Cardiac muscle cell (in vitro differentiated cells and primary cell): ENCODE measurements around the gene VOPP1. TPM values are rescaled to one million over a fixed set of nuclear protein-coding genes. Genes with fewer than 3 reads are reported as not detected.

Experiments used
- DNase-seq, 2 donors: peaks; one replicate each; pipeline versions ENCODE4 v3.0.0 to v3.0.0-alpha.2; 2010 to 2017; ENCODE audit warnings: low read depth in 1 of 2, low spot score in 1 of 2
- H3K27ac ChIP-seq: fragments of 200-600 bp; sonication (generic); 2 replicates; pipeline ENCODE4 v1.5.1; 2016
- H3K27me3 ChIP-seq: fragments of 200-600 bp; sonication (generic); 2 replicates; pipeline ENCODE4 v1.6.0; 2016; ENCODE audit warnings: control low read depth
- H3K36me3 ChIP-seq: fragments of 200-600 bp; sonication (generic); 2 replicates; pipeline ENCODE4 v1.5.1; 2016; ENCODE audit warnings: control low read depth
- H3K4me1 ChIP-seq: fragments of 200-600 bp; sonication (generic); 2 replicates; pipeline ENCODE4 v1.8.1; 2017; ENCODE audit warnings: low read depth, mild to moderate bottlenecking, mixed run types
- H3K4me3 ChIP-seq: fragments of 200-600 bp; sonication (generic); 2 replicates; pipeline ENCODE4 v1.5.1; 2016; ENCODE audit warnings: mild to moderate bottlenecking
- H3K9me3 ChIP-seq: fragments of 200-600 bp; sonication (generic); 2 replicates; pipeline ENCODE4 v1.5.1; 2017; ENCODE audit warnings: low read depth, mild to moderate bottlenecking, control low read depth
- polyA plus RNA-seq: library from polyadenylated mRNA; unstranded; fragments of >200 nt; fragmentation: Nextera tagmentation; extraction: Ambion mirVana; gene quantifications from 2 replicates; pipeline ENCODE4 v1.2.1, GENCODE V29; 2016
- total RNA-seq: library from RNA; depleted of rRNA; stranded (reverse); fragments of >200 nt; gene quantifications from 2 replicates; pipeline ENCODE4 v1.2.3, GENCODE V29; 2016
- TF ChIP-seq, protein P1 (sequence below): IDR thresholded peaks from 2 replicates; pipeline ENCODE4 v1.5.1; 2012; ENCODE audit warnings: low read depth, mild to moderate bottlenecking, low read length

The VOPP1 gene
- total and polyA plus RNA-seq, 2 experiments from 2014 or later: 9.6 to 19.3 TPM

DNA sequence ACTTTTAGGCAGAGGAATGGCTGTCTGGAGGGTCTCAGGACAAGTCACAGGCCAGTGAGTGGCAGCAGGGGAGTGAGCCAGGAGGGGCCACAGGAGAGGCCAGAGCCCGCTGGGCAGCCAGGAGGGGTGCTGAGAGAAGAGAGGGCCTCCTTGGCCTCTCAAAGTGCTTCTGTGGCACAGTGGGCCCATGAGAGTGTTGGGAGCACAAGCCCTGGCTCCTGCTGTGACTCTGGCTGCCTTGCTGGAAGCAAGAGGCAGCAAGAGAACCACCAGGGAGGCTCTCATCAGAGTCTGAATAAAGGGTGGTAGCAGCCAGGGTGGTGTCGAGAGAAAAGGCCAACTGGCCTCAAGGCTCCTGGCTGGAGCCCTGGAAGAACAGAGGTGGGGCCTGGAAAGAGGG is 91.1 kb downstream of the VOPP1 start:
- Histone ChIP-seq H3K27ac (no peak overlapping the region), H3K4me1 (no peaks in the 10 kb centered on the region), H3K36me3 (no peaks in the 10 kb centered on the region), H3K27me3 (no peaks in the 10 kb centered on the region), H3K9me3 (no peaks in the 10 kb centered on the region), H3K4me3 (no peak overlapping the region)
- TF ChIP-seq, protein P1, sequence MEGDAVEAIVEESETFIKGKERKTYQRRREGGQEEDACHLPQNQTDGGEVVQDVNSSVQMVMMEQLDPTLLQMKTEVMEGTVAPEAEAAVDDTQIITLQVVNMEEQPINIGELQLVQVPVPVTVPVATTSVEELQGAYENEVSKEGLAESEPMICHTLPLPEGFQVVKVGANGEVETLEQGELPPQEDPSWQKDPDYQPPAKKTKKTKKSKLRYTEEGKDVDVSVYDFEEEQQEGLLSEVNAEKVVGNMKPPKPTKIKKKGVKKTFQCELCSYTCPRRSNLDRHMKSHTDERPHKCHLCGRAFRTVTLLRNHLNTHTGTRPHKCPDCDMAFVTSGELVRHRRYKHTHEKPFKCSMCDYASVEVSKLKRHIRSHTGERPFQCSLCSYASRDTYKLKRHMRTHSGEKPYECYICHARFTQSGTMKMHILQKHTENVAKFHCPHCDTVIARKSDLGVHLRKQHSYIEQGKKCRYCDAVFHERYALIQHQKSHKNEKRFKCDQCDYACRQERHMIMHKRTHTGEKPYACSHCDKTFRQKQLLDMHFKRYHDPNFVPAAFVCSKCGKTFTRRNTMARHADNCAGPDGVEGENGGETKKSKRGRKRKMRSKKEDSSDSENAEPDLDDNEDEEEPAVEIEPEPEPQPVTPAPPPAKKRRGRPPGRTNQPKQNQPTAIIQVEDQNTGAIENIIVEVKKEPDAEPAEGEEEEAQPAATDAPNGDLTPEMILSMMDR: no peak
- no peak for DNase-seq

DNA sequence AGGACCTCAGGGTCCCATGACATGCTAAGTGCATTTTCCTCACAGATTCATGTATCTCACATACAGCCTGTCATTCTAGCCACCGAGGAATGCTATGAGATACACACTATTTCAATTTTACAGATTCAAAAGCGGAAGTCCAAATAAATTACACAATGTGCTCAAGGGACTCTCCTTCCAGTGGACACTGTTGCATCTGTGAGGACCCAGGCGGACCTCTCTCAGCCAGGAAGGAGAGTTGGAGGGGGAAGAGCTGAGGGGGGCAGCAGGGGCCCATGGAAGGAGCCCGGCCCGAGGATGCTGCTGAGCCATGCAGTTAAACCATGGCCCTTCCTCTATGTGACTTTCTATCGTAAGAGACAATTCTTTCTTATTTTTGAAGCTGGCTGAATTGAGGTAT is 93.6 kb downstream of the VOPP1 start:
- H3K36me3 ChIP-seq: no peaks in the 10 kb centered on the region
- no peaks in the 10 kb centered on the region for H3K9me3 ChIP-seq
- DNase-seq: no peak
- no peaks in the 10 kb centered on the region for H3K4me1 ChIP-seq
- no peak overlapping the region for H3K4me3 ChIP-seq
- no peaks in the 10 kb centered on the region for H3K27me3 ChIP-seq
- H3K27ac ChIP-seq: no peak overlapping the region
- TF ChIP-seq, protein P1: no peak

DNA sequence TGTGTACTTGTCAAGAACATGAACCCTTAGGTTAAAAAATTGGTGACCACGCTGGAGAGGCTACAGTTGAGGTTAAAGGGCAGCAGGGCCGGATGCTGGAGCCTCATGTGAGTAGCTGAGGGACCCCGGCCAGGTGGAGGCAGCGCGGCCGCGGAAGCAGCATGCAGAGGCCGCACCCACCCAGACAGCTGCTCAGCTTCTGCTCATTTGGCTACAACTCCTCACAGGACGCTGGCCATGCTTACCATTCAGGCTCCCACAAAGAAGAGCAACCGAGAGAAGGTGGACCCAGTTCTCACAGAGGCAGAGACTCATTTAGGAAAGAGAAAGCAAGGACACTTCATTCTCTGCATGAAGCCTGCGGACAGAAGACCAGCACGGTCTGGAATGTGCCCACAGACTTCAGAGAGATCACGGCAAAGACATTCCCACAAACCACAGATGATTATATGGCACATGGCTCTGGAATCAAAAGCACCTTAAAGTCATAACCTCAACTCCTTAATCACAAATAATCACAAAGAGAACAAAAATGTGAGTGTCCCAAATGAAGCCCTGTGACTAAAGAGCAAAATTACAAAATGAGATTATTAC is 94.4 kb downstream of the VOPP1 start:
- Histone ChIP-seq H3K9me3 (no peaks in the 10 kb centered on the region), H3K27me3 (no peaks in the 10 kb centered on the region), H3K4me1 (no peaks in the 10 kb centered on the region), H3K4me3 (no peak overlapping the region), H3K36me3 (no peaks in the 10 kb centered on the region), H3K27ac (no peak overlapping the region)
- TF ChIP-seq, protein P1: no peak
- DNase-seq: peak in 1 of 2 donors; percentile 60

DNA sequence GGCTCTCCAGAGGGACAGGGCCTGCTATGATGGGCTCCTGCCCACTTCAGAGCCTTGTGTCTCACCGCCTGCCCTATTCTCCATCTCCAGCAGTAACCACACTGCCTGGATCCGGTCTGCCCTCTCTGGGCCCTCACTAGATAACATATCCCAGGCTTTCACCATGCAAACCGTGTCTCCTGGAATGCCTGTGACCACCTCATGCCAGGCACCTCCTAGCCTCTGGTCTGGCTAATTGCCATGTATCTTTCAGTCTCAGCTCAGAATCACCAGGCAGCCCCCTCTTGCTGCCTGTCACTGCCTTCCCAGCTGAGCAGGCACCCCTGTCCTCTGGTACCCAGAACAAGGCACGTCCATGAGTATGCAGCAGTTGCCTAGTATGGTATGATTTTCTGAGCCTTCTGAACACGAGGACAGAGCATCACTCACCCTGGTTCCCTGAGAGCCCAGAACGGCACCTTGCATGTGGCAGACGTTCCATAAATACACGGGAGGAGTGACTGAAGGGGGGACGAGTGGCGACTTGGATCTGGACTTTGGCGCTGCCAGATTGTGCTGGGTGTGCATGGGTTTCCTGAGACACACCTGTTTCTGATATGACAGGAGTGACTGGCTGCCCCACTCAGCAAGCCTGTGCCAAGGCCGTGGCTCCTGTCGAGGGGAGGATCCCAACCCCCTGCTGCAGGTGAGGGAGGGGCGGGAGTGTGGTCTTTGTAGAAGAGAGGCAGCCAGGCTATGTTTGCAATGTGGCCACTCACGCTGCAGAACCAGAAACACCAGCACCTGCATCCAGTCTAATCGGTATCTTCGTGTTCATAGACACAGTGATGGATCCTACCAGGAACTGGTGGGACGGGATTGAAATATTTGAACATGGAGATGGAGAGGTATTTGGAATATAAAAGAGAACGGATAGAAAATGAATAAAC is 95.2 kb downstream of the VOPP1 start:
- H3K27ac ChIP-seq: no peak overlapping the region
- DNase-seq: no peak
- TF ChIP-seq, protein P1: no peak
- no peaks in the 10 kb centered on the region for H3K27me3 ChIP-seq
- no peaks in the 10 kb centered on the region for H3K9me3 ChIP-seq
- H3K36me3 ChIP-seq: no peaks in the 10 kb centered on the region
- H3K4me1 ChIP-seq: no peaks in the 10 kb centered on the region
- H3K4me3 ChIP-seq: no peak overlapping the region

DNA sequence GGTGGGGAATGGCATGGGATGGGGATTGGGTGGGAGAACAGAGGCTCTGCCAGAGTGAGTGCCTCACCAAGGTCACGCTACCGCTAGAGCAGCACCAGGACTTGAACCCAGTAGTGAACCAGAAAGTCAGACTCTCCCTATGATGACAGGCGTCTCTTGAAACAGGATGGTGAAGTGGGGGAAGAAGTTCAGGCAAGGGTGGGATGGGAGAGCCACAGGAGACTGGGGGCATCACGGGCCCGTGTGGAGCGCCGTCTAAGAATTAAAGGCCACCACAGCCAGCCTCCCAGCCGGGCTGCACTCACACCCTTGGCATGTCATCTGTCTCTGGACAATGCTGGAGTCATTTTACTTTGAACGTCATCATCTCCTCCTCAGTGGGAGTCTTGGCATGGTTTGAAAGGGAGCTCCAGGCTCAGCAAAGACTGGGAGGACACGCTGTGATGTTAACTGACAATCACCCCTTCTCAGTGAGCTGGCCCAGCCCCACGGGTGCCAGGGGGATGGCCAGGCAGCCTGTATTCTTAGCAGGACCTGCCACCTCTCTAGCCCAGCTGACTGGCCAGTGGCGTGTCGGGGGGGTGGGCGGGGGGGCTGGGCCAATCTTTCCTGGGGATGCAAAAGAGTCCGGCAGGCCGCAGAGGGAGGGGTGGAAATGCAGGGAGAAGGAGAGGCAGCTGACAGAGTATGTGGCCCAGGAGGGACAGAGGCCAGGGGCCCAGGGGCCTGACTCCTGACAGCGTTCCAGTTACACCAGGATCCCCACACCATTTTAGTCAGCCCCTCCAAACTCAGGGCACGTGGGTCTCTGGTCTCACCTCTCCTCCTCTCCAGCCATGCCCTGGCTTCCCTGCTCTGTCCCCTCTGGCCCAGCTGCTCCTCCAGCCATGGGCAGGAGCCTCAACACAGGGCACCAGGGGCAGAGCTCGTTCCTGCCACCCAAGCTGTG is 96.2 kb downstream of the VOPP1 start:
- Histone ChIP-seq H3K9me3 (no peaks in the 10 kb centered on the region), H3K36me3 (no peaks in the 10 kb centered on the region), H3K27ac (no peak overlapping the region), H3K4me1 (no peaks in the 10 kb centered on the region), H3K4me3 (no peak overlapping the region), H3K27me3 (no peaks in the 10 kb centered on the region)
- peak in 1 of 2 donors; percentile 30 for DNase-seq
- TF ChIP-seq, protein P1: no peak
